ENCODE data around the gene SHC3. TPM values are rescaled to one million over a fixed set of nuclear protein-coding genes. Genes with fewer than 3 reads are reported as not detected.

SHC3 gene
- total RNA-seq, 1 donor from 2014 or later, result 0.59 TPM

- intact Hi-C loops (cut with micrococcal nuclease), result no loop called here
- DNase-seq (no peak), ATAC-seq (no peak)
These were observed 62.4 kb downstream of the SHC3 start for GRCh38 chr9:89116064-89116804.

GRCh38 chr9:89115426-89115825, 63.2 kb downstream of the SHC3 start:
- DNase-seq, result no peak
- intact Hi-C loops (cut with micrococcal nuclease), result no loop called here
- no peak for ATAC-seq

- no peak for DNase-seq
- no peak for ATAC-seq
- intact Hi-C loops (cut with micrococcal nuclease), result no loop called here
These were observed 63.9 kb downstream of the SHC3 start for GRCh38 chr9:89114741-89115140.

GRCh38 chr9:89113851-89114250, 64.8 kb downstream of the SHC3 start:
- intact Hi-C loops (cut with micrococcal nuclease), result no loop called here
- no peak for ATAC-seq

GRCh38 chr9:89112243-89112642, 66.4 kb downstream of the SHC3 start:
- intact Hi-C loops (cut with micrococcal nuclease), result no loop called here
- no peak for ATAC-seq
- DNase-seq, result no peak

More at GRCh38 chr9:89113851-89114250, 64.8 kb downstream of the SHC3 start:
- no peak for DNase-seq

GRCh38 chr9:89109666-89110065, 69.0 kb downstream of the SHC3 start:
- intact Hi-C loops (cut with micrococcal nuclease), result no loop called here
- no peak for ATAC-seq
- no peak for DNase-seq

GRCh38 chr9:89107406-89107805, 71.2 kb downstream of the SHC3 start:
- no peak for ATAC-seq
- no peak for DNase-seq

GRCh38 chr9:89106224-89106851, 72.3 kb downstream of the SHC3 start:
- ATAC-seq (no peak), DNase-seq (no peak)
- intact Hi-C loops (cut with micrococcal nuclease), result no loop called here

More at GRCh38 chr9:89107406-89107805, 71.2 kb downstream of the SHC3 start:
- intact Hi-C loops (cut with micrococcal nuclease), result no loop called here

GRCh38 chr9:89104821-89105220, 73.8 kb downstream of the SHC3 start:
- DNase-seq, result no peak
- intact Hi-C loops (cut with micrococcal nuclease), result no loop called here
- ATAC-seq, result no peak

GRCh38 chr9:89097219-89097618, 81.4 kb downstream of the SHC3 start:
- intact Hi-C loops (cut with micrococcal nuclease), result no loop called here
- ATAC-seq, result no peak
- DNase-seq, result no peak

GRCh38 chr9:89096807-89097206, 81.8 kb downstream of the SHC3 start:
- DNase-seq, result no peak
- intact Hi-C loops (cut with micrococcal nuclease), result no loop called here
- no peak for ATAC-seq

- intact Hi-C loops (cut with micrococcal nuclease), result no loop called here
- ATAC-seq (peak; percentile 47), DNase-seq (no peak)
These were observed 82.7 kb downstream of the SHC3 start for GRCh38 chr9:89095761-89096528.

- DNase-seq (no peak), ATAC-seq (no peak)
- intact Hi-C loops (cut with micrococcal nuclease), result no loop called here
These were observed 85.2 kb downstream of the SHC3 start for GRCh38 chr9:89093201-89093975.

- intact Hi-C loops (cut with micrococcal nuclease), result no loop called here
- ATAC-seq, result no peak
These were observed 89.4 kb downstream of the SHC3 start for GRCh38 chr9:89089176-89089575.

GRCh38 chr9:89083626-89084025, 95.0 kb downstream of the SHC3 start:
- intact Hi-C loops (cut with micrococcal nuclease), result no loop called here
- DNase-seq (no peak), ATAC-seq (no peak)

More at GRCh38 chr9:89089176-89089575, 89.4 kb downstream of the SHC3 start:
- no peak for DNase-seq

GRCh38 chr9:89080193-89080592, 98.4 kb downstream of the SHC3 start:
- DNase-seq (peak; percentile 79), ATAC-seq (peak; percentile 89)
- intact Hi-C loops (cut with micrococcal nuclease), result no loop called here

GRCh38 chr9:89079391-89079790, 99.2 kb downstream of the SHC3 start:
- ATAC-seq (peak; percentile 63), DNase-seq (no peak)
- intact Hi-C loops (cut with micrococcal nuclease), result no loop called here

- ATAC-seq (peak; percentile 70), DNase-seq (no peak)
- intact Hi-C loops (cut with micrococcal nuclease), result no loop called here
These were observed 99.8 kb downstream of the SHC3 start for GRCh38 chr9:89078860-89079259.

- no peak for ATAC-seq
These were observed 100.2 kb downstream of the SHC3 start for GRCh38 chr9:89078421-89078820.

More at GRCh38 chr9:89078421-89078820, 100.2 kb downstream of the SHC3 start:
- DNase-seq, result no peak
- intact Hi-C loops (cut with micrococcal nuclease), result no loop called here
